WTC11 (cell line): ENCODE measurements around the gene GRPEL2.

Experiments used
- NR3C1 ChIP-seq: sonication (generic); formaldehyde crosslinking; conservative IDR thresholded peaks from 2 replicates; pipeline ENCODE4 v1.8.1; 2023; ENCODE audit warnings: low read depth, mild to moderate bottlenecking, missing genetic modification reagents
- TCF7 ChIP-seq: sonication (generic); formaldehyde crosslinking; IDR thresholded peaks from 2 replicates; pipeline ENCODE4 v1.8.0; 2022; ENCODE audit warnings: mild to moderate bottlenecking, low read depth, missing genetic modification reagents, moderate library complexity
- ZNF138 ChIP-seq: sonication (generic); formaldehyde crosslinking; conservative IDR thresholded peaks from 2 replicates; pipeline ENCODE4 v1.8.1; 2022; ENCODE audit warnings: mild to moderate bottlenecking, moderate library complexity, missing genetic modification reagents
- TF ChIP-seq, protein P1 (sequence below): sonication (generic); formaldehyde crosslinking; IDR thresholded peaks from 2 replicates; pipeline ENCODE4 v1.8.1; 2022; ENCODE audit warnings: missing genetic modification reagents, borderline replicate concordance
- TF ChIP-seq, protein P2 (sequence below): fragments of 200-600 bp; IDR thresholded peaks from 2 replicates; pipeline ENCODE4 v1.8.0; 2022; ENCODE audit warnings: antibody characterized with exemption
- TF ChIP-seq, protein P3 (sequence below): sonication (generic); formaldehyde crosslinking; IDR thresholded peaks from 2 replicates; pipeline ENCODE4 v1.8.1; 2023; ENCODE audit warnings: mild to moderate bottlenecking, moderate library complexity, missing genetic modification reagents

DNA sequence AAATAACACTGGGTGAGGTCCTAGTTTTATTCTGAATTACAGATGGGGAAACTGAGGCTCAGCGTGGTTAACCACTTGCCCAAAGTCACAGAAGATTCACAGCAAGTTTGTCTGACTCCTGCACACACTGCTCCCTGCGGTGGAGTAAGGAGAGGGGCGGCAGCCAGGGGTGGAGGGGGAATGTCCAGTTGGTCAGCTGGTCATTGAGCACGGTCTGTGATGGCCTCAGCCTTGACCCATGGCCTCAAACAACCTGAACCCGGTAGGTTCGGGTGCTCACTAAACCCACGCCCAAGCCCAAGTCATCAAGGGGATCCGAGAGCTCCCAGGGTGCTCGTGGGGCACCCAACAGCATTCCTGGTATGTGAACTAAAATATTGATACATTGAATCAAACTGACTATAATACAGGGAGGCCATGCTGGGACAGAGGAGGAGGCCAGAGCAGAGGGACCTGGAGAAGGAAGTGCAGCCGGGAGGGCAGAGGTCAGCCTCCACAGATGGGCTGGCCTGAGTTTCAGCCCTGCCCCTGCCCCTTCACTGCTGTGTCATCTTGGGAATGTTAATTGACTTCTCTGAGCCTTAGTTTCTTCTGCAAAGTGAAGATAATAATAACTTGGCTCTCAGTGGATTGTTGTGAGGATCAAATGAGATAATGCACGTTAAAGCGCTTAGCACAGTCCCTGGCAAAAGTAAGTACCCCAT lies 37.4 kb downstream of the GRPEL2 start:
- TF ChIP-seq TCF7 (no peak), ZNF138 (CRISPR knock-in tag) (no peak), NR3C1 (CRISPR knock-in tag) (no peak)
- TF ChIP-seq, protein P1, sequence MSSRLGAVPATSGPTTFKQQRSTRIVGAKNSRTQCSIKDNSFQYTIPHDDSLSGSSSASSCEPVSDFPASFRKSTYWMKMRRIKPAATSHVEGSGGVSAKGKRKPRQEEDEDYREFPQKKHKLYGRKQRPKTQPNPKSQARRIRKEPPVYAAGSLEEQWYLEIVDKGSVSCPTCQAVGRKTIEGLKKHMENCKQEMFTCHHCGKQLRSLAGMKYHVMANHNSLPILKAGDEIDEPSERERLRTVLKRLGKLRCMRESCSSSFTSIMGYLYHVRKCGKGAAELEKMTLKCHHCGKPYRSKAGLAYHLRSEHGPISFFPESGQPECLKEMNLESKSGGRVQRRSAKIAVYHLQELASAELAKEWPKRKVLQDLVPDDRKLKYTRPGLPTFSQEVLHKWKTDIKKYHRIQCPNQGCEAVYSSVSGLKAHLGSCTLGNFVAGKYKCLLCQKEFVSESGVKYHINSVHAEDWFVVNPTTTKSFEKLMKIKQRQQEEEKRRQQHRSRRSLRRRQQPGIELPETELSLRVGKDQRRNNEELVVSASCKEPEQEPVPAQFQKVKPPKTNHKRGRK (CRISPR knock-in tag) = no peak
- TF ChIP-seq, protein P2, sequence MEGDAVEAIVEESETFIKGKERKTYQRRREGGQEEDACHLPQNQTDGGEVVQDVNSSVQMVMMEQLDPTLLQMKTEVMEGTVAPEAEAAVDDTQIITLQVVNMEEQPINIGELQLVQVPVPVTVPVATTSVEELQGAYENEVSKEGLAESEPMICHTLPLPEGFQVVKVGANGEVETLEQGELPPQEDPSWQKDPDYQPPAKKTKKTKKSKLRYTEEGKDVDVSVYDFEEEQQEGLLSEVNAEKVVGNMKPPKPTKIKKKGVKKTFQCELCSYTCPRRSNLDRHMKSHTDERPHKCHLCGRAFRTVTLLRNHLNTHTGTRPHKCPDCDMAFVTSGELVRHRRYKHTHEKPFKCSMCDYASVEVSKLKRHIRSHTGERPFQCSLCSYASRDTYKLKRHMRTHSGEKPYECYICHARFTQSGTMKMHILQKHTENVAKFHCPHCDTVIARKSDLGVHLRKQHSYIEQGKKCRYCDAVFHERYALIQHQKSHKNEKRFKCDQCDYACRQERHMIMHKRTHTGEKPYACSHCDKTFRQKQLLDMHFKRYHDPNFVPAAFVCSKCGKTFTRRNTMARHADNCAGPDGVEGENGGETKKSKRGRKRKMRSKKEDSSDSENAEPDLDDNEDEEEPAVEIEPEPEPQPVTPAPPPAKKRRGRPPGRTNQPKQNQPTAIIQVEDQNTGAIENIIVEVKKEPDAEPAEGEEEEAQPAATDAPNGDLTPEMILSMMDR = no peak
- TF ChIP-seq, protein P3, sequence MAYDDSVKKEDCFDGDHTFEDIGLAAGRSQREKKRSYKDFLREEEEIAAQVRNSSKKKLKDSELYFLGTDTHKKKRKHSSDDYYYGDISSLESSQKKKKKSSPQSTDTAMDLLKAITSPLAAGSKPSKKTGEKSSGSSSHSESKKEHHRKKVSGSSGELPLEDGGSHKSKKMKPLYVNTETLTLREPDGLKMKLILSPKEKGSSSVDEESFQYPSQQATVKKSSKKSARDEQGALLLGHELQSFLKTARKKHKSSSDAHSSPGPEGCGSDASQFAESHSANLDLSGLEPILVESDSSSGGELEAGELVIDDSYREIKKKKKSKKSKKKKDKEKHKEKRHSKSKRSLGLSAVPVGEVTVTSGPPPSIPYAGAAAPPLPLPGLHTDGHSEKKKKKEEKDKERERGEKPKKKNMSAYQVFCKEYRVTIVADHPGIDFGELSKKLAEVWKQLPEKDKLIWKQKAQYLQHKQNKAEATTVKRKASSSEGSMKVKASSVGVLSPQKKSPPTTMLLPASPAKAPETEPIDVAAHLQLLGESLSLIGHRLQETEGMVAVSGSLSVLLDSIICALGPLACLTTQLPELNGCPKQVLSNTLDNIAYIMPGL (CRISPR knock-in tag) = no peak
